ENCODE results near the gene EEF1AKMT3. TPM values are rescaled to one million over a fixed set of nuclear protein-coding genes. Genes with fewer than 3 reads are reported as not detected.

EEF1AKMT3 gene
- total RNA-seq, 2 experiments from 2014 or later = 3.9 to 4.1 TPM

GRCh38 chr12:57738661-57739237 is 33.7 kb upstream of the EEF1AKMT3 start, which contains the start of gene AGAP2:
Gene AGAP2 (minus strand): TSS chr12:57738742. CDS start chr12:57738246, 496 bp downstream.
- Mint-ChIP-seq H3K27me3 (no peaks in the 10 kb centered on the region), H3K4me1 (peaks cover 33% of the 10 kb centered on the region), H3K4me3 (peak within 1 kb of the TSS; percentile 30), H3K27ac (peak within 1 kb of the TSS; percentile 18), H3K36me3 (peaks cover 19% of the 10 kb centered on the region), H3K9me3 (ENCODE audit: low read depth) (no peaks in the 10 kb centered on the region)
- CTCF ChIA-PET = interaction anchor here (0.9 kb wide), 1 partner anchor 156 kb away, joined by 4 read pairs; no protein-coding TSS in a partner anchor
- ATAC-seq = no peak
- no peak for DNase-seq

GRCh38 chr12:57739387-57739786 is 33.0 kb upstream of the EEF1AKMT3 start:
- Mint-ChIP-seq H3K9me3 (ENCODE audit: low read depth) (no peaks in the 10 kb centered on the region), H3K4me1 (peaks cover 40% of the 10 kb centered on the region), H3K36me3 (peaks cover 15% of the 10 kb centered on the region), H3K27ac (peak overlapping the region; percentile 18), H3K4me3 (peak overlapping the region; percentile 30), H3K27me3 (no peaks in the 10 kb centered on the region)
- ATAC-seq (no peak), DNase-seq (no peak)
- CTCF ChIA-PET = interaction anchor here (0.9 kb wide), 1 partner anchor 156 kb away, joined by 4 read pairs; no protein-coding TSS in a partner anchor

DNA sequence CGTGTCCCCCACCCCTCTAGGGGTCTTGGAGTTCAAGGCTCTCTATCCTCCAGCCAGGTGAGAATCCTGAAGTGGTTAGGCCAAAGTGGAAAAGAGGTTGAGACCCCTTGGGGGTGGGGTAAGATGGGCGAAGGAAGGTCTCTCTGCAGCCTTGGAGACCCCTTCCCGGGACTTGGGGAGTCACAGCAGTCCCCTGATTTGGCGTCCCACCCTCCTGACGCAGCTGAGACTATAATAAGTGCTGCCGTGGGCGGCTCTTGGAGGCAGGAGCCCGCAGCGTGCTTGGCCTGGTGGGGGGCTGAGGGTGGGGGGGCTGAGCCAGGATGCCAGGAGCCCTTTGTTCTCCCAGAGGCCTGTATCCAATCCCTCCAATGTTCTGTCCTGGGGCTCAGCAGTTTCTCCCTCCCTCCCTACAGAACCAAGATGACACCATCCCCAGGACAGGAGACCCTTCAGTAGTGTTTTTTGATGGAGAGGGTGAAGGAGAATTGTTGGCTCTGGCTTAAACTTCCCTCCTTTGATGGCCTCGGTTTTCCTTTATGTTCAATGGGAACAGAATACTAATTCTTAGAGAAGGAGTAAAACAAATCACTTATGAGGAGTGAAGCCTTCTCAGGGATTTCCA is 32.4 kb upstream of the EEF1AKMT3 start:
- H3K36me3 Mint-ChIP-seq = peaks cover 12% of the 10 kb centered on the region
- ATAC-seq (no peak), DNase-seq (no peak)
- H3K4me1 Mint-ChIP-seq = peaks cover 45% of the 10 kb centered on the region
- H3K9me3 Mint-ChIP-seq (ENCODE audit: low read depth) = no peaks in the 10 kb centered on the region
- H3K4me3 Mint-ChIP-seq = peak overlapping the region; percentile 99
- peak overlapping the region; percentile 88 for H3K27ac Mint-ChIP-seq
- CTCF ChIA-PET = interaction anchor here (1.1 to 3.0 kb wide), 10 partner anchors 8 to 281 kb away, joined by 3 to 22 read pairs (median 8); partner anchors contain the start of genes B4GALNT1, DCTN2, GLI1 and TSFM
- H3K27me3 Mint-ChIP-seq = no peaks in the 10 kb centered on the region

DNA sequence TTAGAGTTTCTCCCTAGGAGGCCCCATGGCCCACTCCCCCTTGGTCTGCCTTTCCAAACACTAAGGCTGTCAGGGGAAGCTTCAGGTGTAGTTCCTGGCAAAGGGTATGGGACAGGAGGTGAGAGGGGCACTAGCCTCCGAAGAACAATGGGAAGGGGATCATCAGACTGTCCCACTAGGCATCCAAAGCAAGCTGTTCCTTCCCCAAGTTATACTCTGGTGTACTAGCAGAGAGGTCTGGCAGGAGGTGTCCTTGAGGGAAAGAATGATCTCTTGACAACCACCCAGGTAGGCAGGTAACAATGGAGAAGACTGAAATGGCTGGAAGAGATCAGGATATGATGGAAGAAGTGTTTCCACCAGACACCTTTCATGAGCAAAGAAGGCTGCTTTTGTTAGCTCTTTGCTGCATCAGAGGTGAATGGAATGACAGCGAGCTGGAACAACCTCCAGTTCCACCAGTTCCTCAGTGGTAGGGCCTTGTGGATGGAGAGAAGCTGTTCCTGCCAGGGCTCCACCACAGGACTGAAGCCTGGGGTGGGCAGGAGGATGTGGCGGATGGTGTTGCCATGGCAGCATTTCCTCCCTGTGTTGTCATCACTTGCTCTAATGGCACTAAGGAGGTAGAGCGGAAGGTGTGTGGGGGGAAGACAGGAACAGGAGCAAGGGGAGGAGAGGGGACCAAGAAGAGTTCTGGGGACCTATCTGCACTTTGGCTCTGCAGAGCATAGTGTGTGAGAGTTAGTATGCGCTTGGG is 31.6 kb upstream of the EEF1AKMT3 start:
- peak; percentile 60 for ATAC-seq
- no peaks in the 10 kb centered on the region for H3K9me3 Mint-ChIP-seq (ENCODE audit: low read depth)
- peak overlapping the region; percentile 99 for H3K4me3 Mint-ChIP-seq
- peak; percentile 95 for DNase-seq
- CTCF ChIA-PET = interaction anchor here (0.8 to 3.0 kb wide), 22 partner anchors 9 to 282 kb away, joined by 3 to 22 read pairs (median 6); partner anchors contain the start of genes B4GALNT1, DCTN2, GLI1 and MARCHF9
- H3K27me3 Mint-ChIP-seq = no peaks in the 10 kb centered on the region
- H3K36me3 Mint-ChIP-seq = peaks cover 12% of the 10 kb centered on the region
- H3K4me1 Mint-ChIP-seq = peaks cover 51% of the 10 kb centered on the region
- peak overlapping the region; percentile 88 for H3K27ac Mint-ChIP-seq

GRCh38 chr12:57741413-57741789 is 31.0 kb upstream of the EEF1AKMT3 start:
- DNase-seq = no peak
- Mint-ChIP-seq H3K27me3 (no peaks in the 10 kb centered on the region), H3K4me1 (peaks cover 56% of the 10 kb centered on the region), H3K36me3 (peaks cover 9% of the 10 kb centered on the region), H3K4me3 (peak overlapping the region; percentile 99), H3K27ac (peak overlapping the region; percentile 88), H3K9me3 (ENCODE audit: low read depth) (no peaks in the 10 kb centered on the region)
- ATAC-seq = no peak
- CTCF ChIA-PET = interaction anchor here (0.7 to 3.0 kb wide), 25 partner anchors 9 to 528 kb away, joined by 3 to 22 read pairs (median 5); partner anchors contain the start of genes B4GALNT1, DCTN2, GLI1 and MARCHF9

DNA sequence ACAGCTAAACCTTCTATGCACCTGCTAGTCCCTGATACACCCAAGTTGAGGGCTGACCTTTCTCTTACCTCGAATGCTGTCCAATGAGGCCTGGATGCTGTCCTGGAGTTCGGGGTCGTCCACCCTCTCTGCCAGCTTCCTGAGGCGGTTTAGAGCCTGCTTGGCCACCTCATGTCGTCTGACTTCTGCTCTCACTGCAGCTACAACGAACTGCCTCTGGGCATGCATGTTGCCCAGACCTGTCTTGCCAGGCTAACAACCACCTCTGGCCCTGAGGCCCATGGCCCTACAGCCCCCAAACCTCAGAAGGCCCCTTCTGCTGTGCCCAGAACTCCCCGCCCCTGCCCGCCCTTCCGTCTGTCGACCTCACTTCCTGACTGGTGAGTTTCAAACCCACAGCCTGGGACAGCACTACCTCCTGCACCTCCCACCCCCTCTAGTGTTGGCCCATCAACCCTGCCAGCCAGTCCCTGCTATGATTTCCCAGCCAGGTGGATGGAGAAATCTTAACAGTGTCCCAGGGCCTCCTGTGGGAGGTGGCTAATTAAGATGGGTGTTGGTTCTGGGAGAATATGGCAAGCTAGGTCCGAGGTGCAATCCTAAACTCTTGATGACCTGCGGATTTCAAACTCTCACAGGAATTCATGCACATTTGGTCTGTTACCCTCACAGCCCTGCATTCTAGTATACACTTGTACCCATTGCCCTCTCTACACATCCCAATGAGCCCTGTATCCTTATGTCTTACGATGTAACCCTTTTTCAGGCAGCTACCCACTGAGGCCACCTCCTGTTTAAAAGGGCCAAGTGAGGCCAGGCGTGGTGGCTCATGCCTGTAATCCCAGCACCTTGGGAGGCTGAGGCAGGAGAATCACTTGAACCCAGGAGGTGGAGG is 30.3 kb upstream of the EEF1AKMT3 start:
- peak; percentile 67 for ATAC-seq
- Mint-ChIP-seq H3K4me1 (peaks cover 58% of the 10 kb centered on the region), H3K27me3 (no peaks in the 10 kb centered on the region), H3K4me3 (peak overlapping the region; percentile 99), H3K36me3 (peaks cover 7% of the 10 kb centered on the region), H3K27ac (peak overlapping the region; percentile 88), H3K9me3 (ENCODE audit: low read depth) (no peaks in the 10 kb centered on the region)
- DNase-seq = peak; percentile 94
- CTCF ChIA-PET = interaction anchor here (0.7 to 3.0 kb wide), 22 partner anchors 8 to 529 kb away, joined by 3 to 22 read pairs (median 5); partner anchors contain the start of genes B4GALNT1, DCTN2, GLI1 and MARCHF9

- H3K36me3 Mint-ChIP-seq = peaks cover 14% of the 10 kb centered on the region
- no peak for DNase-seq
- CTCF ChIA-PET = interaction anchor here (1.2 to 1.6 kb wide), 4 partner anchors 10 to 280 kb away, joined by 3 to 7 read pairs (median 4); no protein-coding TSS in a partner anchor
- peaks cover 58% of the 10 kb centered on the region for H3K4me1 Mint-ChIP-seq
- H3K4me3 Mint-ChIP-seq = peak overlapping the region; percentile 85
- no peaks in the 10 kb centered on the region for H3K27me3 Mint-ChIP-seq
- no peak for ATAC-seq
- H3K9me3 Mint-ChIP-seq (ENCODE audit: low read depth) = no peaks in the 10 kb centered on the region
- peak overlapping the region; percentile 95 for H3K27ac Mint-ChIP-seq
Observed at GRCh38 chr12:57743769-57744168, 28.6 kb upstream of the EEF1AKMT3 start.

- H3K27me3 Mint-ChIP-seq = no peaks in the 10 kb centered on the region
- ATAC-seq (peak; percentile 47), DNase-seq (peak; percentile 89)
- CTCF ChIA-PET = interaction anchor here (1.2 to 2.2 kb wide), 7 partner anchors 10 to 281 kb away, joined by 3 to 17 read pairs (median 5); no protein-coding TSS in a partner anchor
- peak overlapping the region; percentile 95 for H3K27ac Mint-ChIP-seq
- H3K9me3 Mint-ChIP-seq (ENCODE audit: low read depth) = no peaks in the 10 kb centered on the region
- peaks cover 16% of the 10 kb centered on the region for H3K36me3 Mint-ChIP-seq
- H3K4me3 Mint-ChIP-seq = peak overlapping the region; percentile 85
- H3K4me1 Mint-ChIP-seq = peaks cover 55% of the 10 kb centered on the region
Observed at GRCh38 chr12:57744194-57744776, 28.1 kb upstream of the EEF1AKMT3 start.

DNA sequence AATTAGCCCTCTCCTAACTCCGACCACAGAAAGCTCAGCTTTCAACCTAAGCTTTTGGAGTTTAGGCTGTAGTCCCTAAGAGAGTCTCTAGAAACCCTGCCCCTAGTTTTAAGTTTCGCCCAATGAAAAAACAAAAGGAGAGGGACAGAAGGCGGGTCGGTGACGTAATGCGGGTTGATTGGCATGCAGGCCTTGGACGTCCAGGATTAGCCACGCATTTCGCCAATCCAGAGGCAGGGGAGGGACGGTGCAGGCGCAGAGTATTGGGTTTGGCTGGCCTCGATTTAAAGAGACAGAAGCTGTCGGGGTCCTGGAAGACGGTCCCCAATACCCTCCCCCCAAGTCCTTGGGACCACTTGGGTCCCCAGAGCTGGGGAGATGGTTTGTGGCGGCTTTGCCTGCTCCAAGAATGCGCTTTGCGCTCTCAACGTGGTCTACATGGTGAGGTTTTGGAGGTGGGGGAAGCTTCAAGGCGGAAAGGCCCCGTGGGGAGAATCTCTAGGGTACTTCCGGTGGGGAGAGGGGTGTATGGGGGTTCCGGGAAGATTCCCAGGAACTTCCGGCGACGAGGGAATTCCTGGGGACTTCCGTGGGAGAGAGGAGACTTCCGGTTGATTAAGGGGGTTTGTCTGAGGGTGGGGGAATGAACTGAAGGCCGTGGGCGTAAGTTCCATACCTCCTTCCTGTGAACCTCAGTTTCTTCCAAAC is 27.5 kb upstream of the EEF1AKMT3 start, which contains the start of gene TSPAN31:
TSPAN31 (plus strand) TSS at position 263 of the 708 bp plus-strand sequence; CDS start at position 379, 116 bp downstream.
- no peaks in the 10 kb centered on the region for H3K9me3 Mint-ChIP-seq (ENCODE audit: low read depth)
- H3K27ac Mint-ChIP-seq = peak within 1 kb of the TSS; percentile 95
- ATAC-seq = peak; percentile 83
- H3K36me3 Mint-ChIP-seq = peaks cover 15% of the 10 kb centered on the region
- peak; percentile 98 for DNase-seq
- H3K27me3 Mint-ChIP-seq = no peaks in the 10 kb centered on the region
- CTCF ChIA-PET = interaction anchor here (1.2 to 2.2 kb wide), 6 partner anchors 9 to 281 kb away, joined by 3 to 17 read pairs (median 6); no protein-coding TSS in a partner anchor
- H3K4me1 Mint-ChIP-seq = peaks cover 49% of the 10 kb centered on the region
- peak within 1 kb of the TSS; percentile 85 for H3K4me3 Mint-ChIP-seq

DNA sequence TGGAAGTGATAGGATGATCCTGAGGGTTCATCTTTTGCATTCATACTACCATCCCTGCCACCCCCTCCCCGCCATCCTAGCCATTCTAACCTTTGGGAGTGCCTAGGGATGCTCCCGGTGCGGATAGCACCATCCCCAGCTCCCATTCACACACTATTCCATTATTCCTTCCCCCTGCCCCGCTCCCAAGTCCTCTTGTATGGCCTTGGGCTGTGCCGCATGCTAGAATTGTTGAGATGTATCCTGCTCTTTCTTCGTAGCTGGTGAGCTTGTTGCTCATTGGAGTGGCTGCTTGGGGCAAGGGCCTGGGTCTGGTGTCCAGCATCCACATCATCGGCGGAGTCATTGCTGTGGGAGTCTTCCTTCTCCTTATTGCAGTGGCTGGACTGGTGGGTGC is 26.9 kb upstream of the EEF1AKMT3 start:
- Mint-ChIP-seq H3K4me1 (peaks cover 50% of the 10 kb centered on the region), H3K4me3 (peak overlapping the region; percentile 85), H3K9me3 (ENCODE audit: low read depth) (no peaks in the 10 kb centered on the region), H3K36me3 (peaks cover 20% of the 10 kb centered on the region), H3K27ac (peak overlapping the region; percentile 95), H3K27me3 (no peaks in the 10 kb centered on the region)
- CTCF ChIA-PET = interaction anchor here (1.2 to 2.2 kb wide), 4 partner anchors 11 to 282 kb away, joined by 3 to 17 read pairs (median 6); no protein-coding TSS in a partner anchor
- DNase-seq (no peak), ATAC-seq (no peak)

- Mint-ChIP-seq H3K36me3 (peaks cover 25% of the 10 kb centered on the region), H3K27me3 (no peaks in the 10 kb centered on the region), H3K4me3 (peak overlapping the region; percentile 85), H3K27ac (peak overlapping the region; percentile 95), H3K9me3 (ENCODE audit: low read depth) (no peaks in the 10 kb centered on the region), H3K4me1 (peaks cover 50% of the 10 kb centered on the region)
- no peak for ATAC-seq
- no peak for DNase-seq
- CTCF ChIA-PET = interaction anchor here (2.0 to 2.2 kb wide), 2 partner anchors 11 to 15 kb away, joined by 6 to 17 read pairs; no protein-coding TSS in a partner anchor
Observed at GRCh38 chr12:57746025-57746424, 26.4 kb upstream of the EEF1AKMT3 start.

Data from activated CD8-positive, alpha-beta memory T cell treated with anti-CD3 and anti-CD28 coated beads, Interleukin-2, amount 10 ng/mL, durations not matched to agents 7 days and 5 days (primary cell).